ENCODE measurements around the gene CD53. TPM values are rescaled to one million over a fixed set of nuclear protein-coding genes. Genes with fewer than 3 reads are reported as not detected.
"Not testable (repeated sequence)": the region's sequence is repeated elsewhere in the genome, so short reads cannot be mapped to it uniquely, and the experiment has no call there.

The CD53 gene
- total RNA-seq, 1 donor from 2014 or later = not detected

- TF ChIP-seq, protein P1, sequence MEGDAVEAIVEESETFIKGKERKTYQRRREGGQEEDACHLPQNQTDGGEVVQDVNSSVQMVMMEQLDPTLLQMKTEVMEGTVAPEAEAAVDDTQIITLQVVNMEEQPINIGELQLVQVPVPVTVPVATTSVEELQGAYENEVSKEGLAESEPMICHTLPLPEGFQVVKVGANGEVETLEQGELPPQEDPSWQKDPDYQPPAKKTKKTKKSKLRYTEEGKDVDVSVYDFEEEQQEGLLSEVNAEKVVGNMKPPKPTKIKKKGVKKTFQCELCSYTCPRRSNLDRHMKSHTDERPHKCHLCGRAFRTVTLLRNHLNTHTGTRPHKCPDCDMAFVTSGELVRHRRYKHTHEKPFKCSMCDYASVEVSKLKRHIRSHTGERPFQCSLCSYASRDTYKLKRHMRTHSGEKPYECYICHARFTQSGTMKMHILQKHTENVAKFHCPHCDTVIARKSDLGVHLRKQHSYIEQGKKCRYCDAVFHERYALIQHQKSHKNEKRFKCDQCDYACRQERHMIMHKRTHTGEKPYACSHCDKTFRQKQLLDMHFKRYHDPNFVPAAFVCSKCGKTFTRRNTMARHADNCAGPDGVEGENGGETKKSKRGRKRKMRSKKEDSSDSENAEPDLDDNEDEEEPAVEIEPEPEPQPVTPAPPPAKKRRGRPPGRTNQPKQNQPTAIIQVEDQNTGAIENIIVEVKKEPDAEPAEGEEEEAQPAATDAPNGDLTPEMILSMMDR (conservative IDR thresholded peaks at IDR 0.05; ENCODE audit: low read depth, low read length) = no peak
- H3K4me3 ChIP-seq (ENCODE audit: low read depth, low read length) = no peak overlapping the region
- DNase-seq (ENCODE audit: low read depth) = no peak
Measured at GRCh38 chr1:110853135-110853534, 19.8 kb upstream of the CD53 start.

GRCh38 chr1:110856410-110856809 is 16.5 kb upstream of the CD53 start:
- DNase-seq (ENCODE audit: low read depth) = no peak
- TF ChIP-seq, protein P1 (conservative IDR thresholded peaks at IDR 0.05; ENCODE audit: low read depth, low read length) = no peak
- no peak overlapping the region for H3K4me3 ChIP-seq (ENCODE audit: low read depth, low read length)

DNA sequence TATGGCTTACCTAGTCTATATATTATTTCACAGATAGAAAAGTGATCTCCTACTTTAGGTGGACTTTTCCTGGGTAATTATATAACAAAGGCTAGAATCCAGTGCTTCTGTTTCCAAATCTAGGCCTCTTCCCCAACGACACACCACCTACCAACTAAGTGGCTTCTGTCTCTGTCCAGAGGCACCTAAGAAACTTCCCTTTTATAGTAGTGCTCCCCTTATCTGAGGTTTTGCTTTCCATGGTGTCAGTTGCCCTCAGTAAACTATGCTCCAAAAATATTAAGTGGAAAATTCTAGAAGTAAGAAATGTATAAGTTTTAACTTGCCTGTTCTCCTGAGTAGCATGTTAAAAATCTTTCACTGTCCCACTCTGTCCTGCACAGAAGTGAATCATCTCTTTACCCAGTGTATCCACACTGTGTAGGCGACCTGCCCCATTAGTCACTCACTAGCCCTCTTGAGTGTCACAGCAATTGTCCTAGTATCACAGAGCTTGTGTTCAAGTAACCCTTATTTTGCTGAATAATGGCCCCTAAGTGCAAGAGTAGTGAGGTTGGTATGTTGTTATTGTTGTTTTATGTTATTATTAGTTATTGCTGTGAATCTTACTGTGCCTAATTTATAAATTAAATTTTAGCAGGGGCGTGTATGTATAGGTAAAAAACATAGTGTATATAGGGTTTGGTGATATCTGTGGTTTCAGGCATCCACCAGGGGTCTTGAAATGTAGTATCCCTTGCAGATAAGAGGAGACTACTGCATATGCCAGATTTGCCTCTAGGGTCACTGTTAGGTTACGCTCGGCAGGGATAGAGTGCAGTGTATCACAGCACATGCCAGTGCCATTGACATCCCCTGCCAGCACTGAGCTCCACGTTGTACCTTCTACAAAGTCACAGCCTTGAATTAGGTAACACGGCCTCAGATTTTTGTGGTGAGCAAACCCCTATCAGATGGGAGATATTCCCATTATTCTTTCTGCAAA is 14.7 kb upstream of the CD53 start:
- TF ChIP-seq, protein P1 (conservative IDR thresholded peaks at IDR 0.05; ENCODE audit: low read depth, low read length) = no peak
- no peak for DNase-seq (ENCODE audit: low read depth)
- no peak overlapping the region for H3K4me3 ChIP-seq (ENCODE audit: low read depth, low read length)

- H3K4me3 ChIP-seq (ENCODE audit: low read depth, low read length) = no peak overlapping the region
- DNase-seq (ENCODE audit: low read depth) = no peak
- TF ChIP-seq, protein P1 (conservative IDR thresholded peaks at IDR 0.05; ENCODE audit: low read depth, low read length) = no peak
Measured at GRCh38 chr1:110859062-110859461, 13.9 kb upstream of the CD53 start.

DNA sequence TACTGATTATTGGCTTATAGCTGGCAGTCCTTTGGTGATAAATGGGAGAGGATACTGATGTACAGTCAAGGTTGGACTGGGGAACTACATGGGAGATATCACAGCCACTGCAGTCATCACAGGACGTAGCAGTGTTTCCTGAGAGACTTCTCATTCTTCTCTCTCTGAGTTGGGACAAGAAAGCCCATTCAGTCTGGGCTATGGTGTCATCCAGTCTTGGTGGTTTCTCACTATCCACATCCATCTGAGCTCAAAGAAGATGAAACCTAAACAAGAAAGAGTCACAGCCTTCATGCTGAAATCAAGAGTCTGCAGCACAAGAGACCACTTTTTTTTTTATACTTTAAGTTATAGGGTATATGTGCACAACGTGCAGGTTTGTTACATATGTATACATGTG is 12.8 kb upstream of the CD53 start:
- no peak for DNase-seq (ENCODE audit: low read depth)
- H3K4me3 ChIP-seq (ENCODE audit: low read depth, low read length) = no peak overlapping the region

DNA sequence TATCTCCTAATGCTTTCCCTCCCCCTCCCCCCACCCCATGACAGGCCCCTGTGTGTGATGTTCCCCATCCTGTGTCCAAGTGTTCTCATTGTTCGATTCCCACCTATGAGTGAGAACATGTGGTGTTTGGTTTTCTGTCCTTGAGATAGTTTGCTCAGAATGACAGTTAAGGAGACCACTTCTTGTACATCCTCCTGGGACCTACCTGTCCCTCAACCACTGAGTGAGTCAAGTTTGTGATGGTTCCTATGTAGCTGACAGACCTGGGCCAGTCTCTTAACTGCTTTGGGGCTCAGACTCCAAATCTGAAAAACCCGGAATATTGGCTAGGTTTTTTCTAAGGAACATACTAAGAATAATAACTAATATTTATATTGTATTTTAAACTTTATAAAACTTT is 12.3 kb upstream of the CD53 start:
- DNase-seq (ENCODE audit: low read depth); H3K4me3 ChIP-seq (ENCODE audit: low read depth, low read length): not testable (repeated sequence)

More for the DNA sequence above, 12.8 kb upstream of the CD53 start:
- TF ChIP-seq, protein P1 (conservative IDR thresholded peaks at IDR 0.05; ENCODE audit: low read depth, low read length) = no peak

DNA sequence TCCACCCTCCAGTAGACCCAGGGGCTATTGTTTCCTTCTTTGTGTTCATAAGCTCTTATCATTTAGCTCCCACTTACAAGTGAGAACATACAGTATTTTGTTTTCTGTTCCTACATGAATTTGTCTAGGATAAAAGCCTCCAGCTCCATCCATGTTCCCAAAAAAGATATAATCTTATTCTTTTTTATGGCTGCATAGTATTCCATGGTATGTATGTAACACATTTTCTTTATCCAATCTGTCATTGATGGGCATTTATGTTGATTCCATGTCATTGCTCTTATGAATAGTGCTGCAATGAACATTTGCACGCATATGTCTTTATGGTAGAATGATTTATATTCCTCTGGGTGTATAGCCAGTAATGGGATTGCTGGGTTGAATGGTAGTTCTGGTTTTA is 11.0 kb upstream of the CD53 start:
- not testable (repeated sequence) for H3K4me3 ChIP-seq (ENCODE audit: low read depth, low read length)

GRCh38 chr1:110864287-110864686 is 8.7 kb upstream of the CD53 start:
- no peak overlapping the region for H3K4me3 ChIP-seq (ENCODE audit: low read depth, low read length)
- TF ChIP-seq, protein P1 (conservative IDR thresholded peaks at IDR 0.05; ENCODE audit: low read depth, low read length) = no peak
- no peak for DNase-seq (ENCODE audit: low read depth)

More for the DNA sequence above, 11.0 kb upstream of the CD53 start:
- not testable (repeated sequence) for DNase-seq (ENCODE audit: low read depth)
